Vagina (tissue), 1 donor: ENCODE measurements around the gene NR4A1. TPM values are rescaled to one million over a fixed set of nuclear protein-coding genes. Genes with fewer than 3 reads are reported as not detected.

Source experiments
- total RNA-seq: library from RNA; depleted of rRNA; stranded (reverse); fragments of >200 nt; gene quantifications from one replicate; pipeline ENCODE4 v1.2.3, GENCODE V29; 2016

The NR4A1 gene
- total RNA-seq, 1 donor from 2014 or later: 465 TPM

Other genes starting within 250 kb of the NR4A1 start
- not detected for gene FIGNL2, start 202.7 kb upstream of the NR4A1 start, total RNA-seq
- not detected for gene ANKRD33, start 163.3 kb upstream of the NR4A1 start, total RNA-seq
- 115 TPM for gene ACVRL1, start 143.9 kb upstream of the NR4A1 start, total RNA-seq
- gene ACVR1B, start 99.7 kb upstream of the NR4A1 start, total RNA-seq: 23.6 TPM
- gene TAMALIN, start 44.5 kb upstream of the NR4A1 start, total RNA-seq: 47.1 TPM
- 27.7 TPM for gene ATG101, start 18.5 kb downstream of the NR4A1 start, total RNA-seq
- 1.5 TPM for gene SMIM41, start 28.3 kb downstream of the NR4A1 start, total RNA-seq
- 7.9 TPM for gene KRT80, start 140.6 kb downstream of the NR4A1 start, total RNA-seq
- 7.6 TPM for gene KRT7, start 181.8 kb downstream of the NR4A1 start, total RNA-seq
- not detected for gene KRT86, start 223.2 kb downstream of the NR4A1 start, total RNA-seq
- not detected for gene KRT81, start 240.1 kb downstream of the NR4A1 start, total RNA-seq